K562 (cell line): ENCODE data around the gene SDSL. TPM values are rescaled to one million over a fixed set of nuclear protein-coding genes. Genes with fewer than 3 reads are reported as not detected.
A peak's percentile ranks its signal among the peaks of the same experiment; 100 is the strongest.

Source experiments
- ATAC-seq: fragments of 200-7000 bp; cut with Tn5 transposase; 3 replicates; pipeline ENCODE4 v1.9.1; 2020; ENCODE audit warnings: moderate library complexity
- BruUV-seq: library from RNA; stranded (reverse); fragments of 400-500 nt; replicated peaks from 2 replicates; lab custom pipeline; 2021; lab: Mats Ljungman, UMichigan
- CTCF ChIA-PET: fragments of 300-600 bp; formaldehyde crosslinking; extraction: SDS; loops from one replicate; lab custom pipeline; 2021; ENCODE audit warnings: low intra/inter-chr PET ratio; lab: Yijun Ruan, JAX
- POLR2A ChIA-PET: fragments of 300-600, 350-650 bp; sonication (Branson Sonifier 250); formaldehyde crosslinking; extraction: SDS; loops from one replicate; lab custom pipeline; 2021; ENCODE audit warnings: antibody characterized with exemption, inconsistent platforms; lab: Yijun Ruan, JAX
- DNase-seq, 4 experiments: peaks; one replicate each; pipeline versions ENCODE4 v3.0.0 to v3.0.0-alpha.2; 2011 to 2018; ENCODE audit warnings: low spot score in 3 of 4, mixed read lengths in 3 of 4; ENCODE audit errors: extremely low read depth in 1 of 4
- FAIRE-seq: peaks from 2 replicates; lab custom pipeline; 2011; peaks lifted over from hg19 to GRCh38; lab: Jason Lieb, UNC
- H2AFZ ChIP-seq: 2 replicates; pipeline ENCODE4 v1.6.0; 2011; ENCODE audit warnings: low read depth, low read length, control low read depth, inconsistent platforms
- H3K27ac ChIP-seq: fragments of 200-600 bp; 3 replicates; pipeline ENCODE4 v1.8.0; 2011; ENCODE audit warnings: low read depth, mild to moderate bottlenecking, control low read depth, inconsistent platforms, low read length, moderate library complexity, mixed read lengths; ENCODE audit errors: extremely low read depth
- H3K27me3 ChIP-seq, 2 experiments: fragments of 300-600 bp in 1 of 2; 2 replicates in 1 of 2; 3 replicates in 1 of 2; pipeline versions ENCODE4 v1.6.0 to v1.8.0; 2011; ENCODE audit warnings: inconsistent platforms in 2 of 2, low read length in 2 of 2, mild to moderate bottlenecking in 1 of 2, mixed read lengths in 1 of 2, moderate library complexity in 1 of 2; ENCODE audit not compliant: control insufficient read depth in 2 of 2, insufficient read depth in 2 of 2
- H3K36me3 ChIP-seq: fragments of 300-600 bp; 3 replicates; pipeline ENCODE4 v1.8.0; 2011; ENCODE audit warnings: mild to moderate bottlenecking, low read length, inconsistent platforms; ENCODE audit not compliant: control insufficient read depth, insufficient read depth
- H3K4me1 ChIP-seq, 2 experiments: fragments of 200-600 bp in 1 of 2; replicated peaks in 1 of 2; 2 replicates in 1 of 2; 3 replicates in 1 of 2; pipeline versions ENCODE4 v1.5.1 to v1.8.0; 2011; ENCODE audit warnings: inconsistent platforms in 2 of 2, low read length in 2 of 2, mild to moderate bottlenecking in 1 of 2, mixed read lengths in 1 of 2, moderate library complexity in 1 of 2; ENCODE audit not compliant: control insufficient read depth in 2 of 2, insufficient read depth in 2 of 2
- H3K4me2 ChIP-seq: 2 replicates; pipeline ENCODE4 v1.6.1; 2011; ENCODE audit warnings: low read length, control low read depth, inconsistent platforms, mixed read lengths; ENCODE audit not compliant: insufficient read depth
- H3K4me3 ChIP-seq: fragments of 200-600 bp; sonication (generic), shearing (Covaris generic); 2 replicates; pipeline ENCODE4 v1.5.1; 2016; ENCODE audit warnings: control low read depth, inconsistent platforms
- H3K79me2 ChIP-seq: fragments of 200-600 bp; 3 replicates; pipeline ENCODE4 v1.8.0; 2011; ENCODE audit warnings: low read length, inconsistent platforms; ENCODE audit not compliant: control insufficient read depth, insufficient read depth
- H3K9ac ChIP-seq, 2 experiments: 2 replicates each; pipeline versions ENCODE4 v1.6.0 to v1.6.1; 2011; ENCODE audit warnings: low read depth in 2 of 2, low read length in 2 of 2, control low read depth in 1 of 2, inconsistent platforms in 1 of 2, mild to moderate bottlenecking in 1 of 2, mixed read lengths in 1 of 2; ENCODE audit not compliant: insufficient read depth in 1 of 2
- H3K9me1 ChIP-seq: one replicate; pipeline ENCODE4 v1.6.0; 2011; ENCODE audit warnings: inconsistent platforms, mild to moderate bottlenecking, low read length, moderate library complexity; ENCODE audit not compliant: control insufficient read depth, insufficient read depth
- H3K9me3 ChIP-seq: replicated peaks from 2 replicates; pipeline ENCODE4 v1.5.1; 2011; ENCODE audit warnings: low read depth, low read length, inconsistent platforms; ENCODE audit not compliant: control insufficient read depth, insufficient read depth
- H4K20me1 ChIP-seq: replicated peaks from 2 replicates; pipeline ENCODE4 v1.6.1; 2011; ENCODE audit warnings: low read length, inconsistent platforms, mixed read lengths; ENCODE audit not compliant: control insufficient read depth, insufficient read depth
- CREB1 ChIP-seq, 2 experiments: sonication (generic) in 1 of 2; formaldehyde crosslinking in 1 of 2; IDR thresholded peaks; 2 replicates each; pipeline versions ENCODE4 v1.6.1 to v1.8.0; 2012 to 2022; ENCODE audit warnings: inconsistent platforms in 1 of 2, mild to moderate bottlenecking in 1 of 2, missing genetic modification reagents in 1 of 2, moderate library complexity in 1 of 2
- DMBX1 ChIP-seq: fragments of 250-450 bp; sonication (Bioruptor Pico); IDR thresholded peaks from 2 replicates; pipeline ENCODE4 v1.8.0; 2022; ENCODE audit warnings: inconsistent platforms, mild to moderate bottlenecking, moderate library complexity, borderline replicate concordance
- FOXM1 ChIP-seq, 2 experiments: fragments of 450-650 bp in 1 of 2; sonication (generic) in 1 of 2; formaldehyde crosslinking in 1 of 2; IDR thresholded peaks; 2 replicates each; pipeline versions ENCODE4 v1.6.1 to v1.9.0; 2017 to 2022; ENCODE audit warnings: low read depth in 2 of 2, mild to moderate bottlenecking in 2 of 2, missing genetic modification reagents in 1 of 2, moderate library complexity in 1 of 2
- LARP7 ChIP-seq: fragments of 450-650 bp; IDR thresholded peaks from 2 replicates; pipeline ENCODE4 v1.6.1; 2016
- MAZ ChIP-seq, 2 experiments: fragments of 450-650 bp in 1 of 2; sonication (generic) in 1 of 2; formaldehyde crosslinking; IDR thresholded peaks in 1 of 2; conservative IDR thresholded peaks in 1 of 2; 2 replicates each; pipeline versions ENCODE4 v1.4.0 to v1.5.0; 2020; ENCODE audit warnings: mild to moderate bottlenecking in 1 of 2, missing genetic modification reagents in 1 of 2
- POLR2H ChIP-seq: IDR thresholded peaks from 2 replicates; pipeline ENCODE4 v1.6.1; 2016; ENCODE audit warnings: missing genetic modification characterization, low read depth, mild to moderate bottlenecking, control low read depth, missing compliant biosample characterization, moderate library complexity
- TGIF2 ChIP-seq: sonication (generic); formaldehyde crosslinking; IDR thresholded peaks from 2 replicates; pipeline ENCODE4 v1.8.1; 2022; ENCODE audit warnings: mild to moderate bottlenecking, missing genetic modification reagents, moderate library complexity
- ZNF253 ChIP-seq: fragments of 250-450 bp; sonication (Bioruptor Pico); conservative IDR thresholded peaks from 2 replicates; pipeline ENCODE4 v1.6.1; 2021; ENCODE audit warnings: mild to moderate bottlenecking
- ZNF668 ChIP-seq: fragments of 250-450 bp; sonication (Bioruptor Pico); IDR thresholded peaks from 2 replicates; pipeline ENCODE4 v1.8.0; 2022; ENCODE audit warnings: mild to moderate bottlenecking, inconsistent platforms
- WGBS: fragments of 100-300 bp; shearing (Covaris generic); methylation state at CpG from one replicate; pipeline ENCODE4 v1.1.6; 2016; ENCODE audit warnings: low coverage, mixed read lengths; ENCODE audit not compliant: insufficient coverage; ENCODE audit errors: missing lambda C conversion rate; 5-methylcytosine and 5-hydroxymethylcytosine counted together
- in situ Hi-C: fragments of 300-500 bp; cut with MboI; formaldehyde crosslinking; loops from 4 replicates; pipeline ENCODE4 v1.15.0; 2018; ENCODE audit warnings: inconsistent platforms, mixed read lengths
- intact Hi-C: fragments of 100-400 bp; cut with micrococcal nuclease; formaldehyde crosslinking; loops from 2 replicates; pipeline ENCODE4 v1.14.2; 2022
- polyA plus RNA-seq, 8 experiments: library from polyadenylated mRNA; depleted of rRNA in 4 of 8; stranded (reverse) in 5 of 8; unstranded in 3 of 8; fragments of >200 nt; fragmentation: Nextera tagmentation in 2 of 8; fragmentation: Illumina TruSeq in 1 of 8; extraction: Ambion mirVana in 2 of 8; extraction: Trizol in 1 of 8; gene quantifications; 2 replicates each; pipeline versions ENCODE4 v1.2.1 to v1.2.3, GENCODE V29; 2011 to 2014; ENCODE audit warnings: inconsistent platforms in 1 of 8, missing spikeins in 1 of 8
- total RNA-seq, 7 experiments: library from RNA; depleted of rRNA in 6 of 7; stranded (reverse); fragments of >200 nt in 6 of 7; fragmentation: Illumina TruSeq in 2 of 7; extraction: Trizol in 2 of 7; gene quantifications; 2 replicates each; pipeline versions ENCODE4 v1.2.1 to v1.2.3, GENCODE V29; 2011 to 2021; ENCODE audit warnings: low replicate concordance in 1 of 7
- TF ChIP-seq, protein P1 (sequence below): sonication (generic); formaldehyde crosslinking; IDR thresholded peaks from 2 replicates; pipeline ENCODE4 v1.8.0; 2022; ENCODE audit warnings: missing genetic modification reagents, mild to moderate bottlenecking, moderate library complexity, borderline replicate concordance

The SDSL gene
- total and polyA plus RNA-seq, 9 of the 15 experiments (the other 6 are each of a cell fraction or from before 2014, with no cell fraction given): 0.31 to 11.0 (median 7.4) TPM

DNA sequence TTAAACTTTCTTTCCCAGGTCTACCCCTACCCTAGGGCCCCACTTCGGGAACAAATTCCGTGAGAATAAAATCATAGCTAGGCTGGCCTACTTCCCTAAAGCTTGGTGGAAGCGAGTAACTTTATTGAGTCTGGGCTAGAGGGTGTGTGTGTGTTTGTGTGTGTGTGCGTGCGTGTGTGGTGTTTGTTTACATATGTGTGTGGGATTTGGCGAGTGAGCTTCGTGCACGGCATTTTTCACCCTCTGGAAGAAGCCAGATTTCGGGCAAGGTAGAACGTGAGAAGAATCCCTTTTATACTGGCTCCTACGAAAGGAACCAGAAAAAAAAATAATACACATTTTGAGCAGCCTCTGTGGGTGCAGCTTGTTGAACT is 57.0 kb downstream of the SDSL start:
- no peak overlapping the region for H2AFZ ChIP-seq
- no peak for ATAC-seq
- peaks cover 0 to 8% of the 10 kb centered on the region in 2 experiments; a peak in 2 of 5 replicates for H3K4me1 ChIP-seq
- H3K9ac ChIP-seq: no peak overlapping the region
- intact Hi-C loops (no loop called here), in situ Hi-C loops (no loop called here)
- no peak overlapping the region for H3K4me2 ChIP-seq
- H4K20me1 ChIP-seq: peaks cover 4% of the 10 kb centered on the region; the same call in 1 of the 2 replicates
- H3K79me2 ChIP-seq: no peaks in the 10 kb centered on the region
- H3K9me3 ChIP-seq: no peaks in the 10 kb centered on the region
- FAIRE-seq: no peak
- ChIA-PET POLR2A (interaction anchor here (0.7 kb wide), 1 partner anchor 9 kb away, joined by 3 read pairs; no protein-coding TSS in a partner anchor), CTCF (no interaction called here)
- H3K36me3 ChIP-seq: no peaks in the 10 kb centered on the region
- H3K27me3 ChIP-seq: peaks cover 30 to 49% of the 10 kb centered on the region in 2 experiments; a peak in 4 of 5 replicates
- no peak overlapping the region for H3K27ac ChIP-seq
- no peak for DNase-seq
- no peak for TF ChIP-seq LARP7
- no peak for TF ChIP-seq TGIF2 (CRISPR knock-in tag)
- no peak for TF ChIP-seq DMBX1
- no peak for TF ChIP-seq ZNF253
- BruUV-seq: no TSS peak
- 2% methylated on average over 11 of the region's 11 CpGs for WGBS
- H3K9me1 ChIP-seq: no peaks in the 10 kb centered on the region
- H3K4me3 ChIP-seq: no peak overlapping the region

GRCh38 chr12:113479590-113480335 is 57.6 kb downstream of the SDSL start:
- H3K36me3 ChIP-seq: no peaks in the 10 kb centered on the region
- peak; percentile 71 to 83 (median 78) for DNase-seq
- H3K27ac ChIP-seq: no peak overlapping the region
- H3K9me1 ChIP-seq: no peaks in the 10 kb centered on the region
- BruUV-seq: no TSS peak
- FAIRE-seq: peak; percentile 56
- intact Hi-C loops (no loop called here), in situ Hi-C loops (no loop called here)
- POLR2A ChIA-PET: interaction anchor here (0.6 to 0.7 kb wide), 2 partner anchors 8 to 878 kb away, joined by 3 read pairs; no protein-coding TSS in a partner anchor
- ATAC-seq: peak; percentile 84
- H3K79me2 ChIP-seq: no peaks in the 10 kb centered on the region
- CTCF ChIA-PET: no interaction called here
- H2AFZ ChIP-seq: no peak overlapping the region
- H4K20me1 ChIP-seq: peaks cover 4% of the 10 kb centered on the region; the same call in 1 of the 2 replicates
- H3K9ac ChIP-seq: no peak overlapping the region
- 11% methylated on average over 57 of the region's 61 CpGs for WGBS
- H3K4me3 ChIP-seq: no peak overlapping the region
- peaks cover 0 to 8% of the 10 kb centered on the region in 2 experiments; a peak in 2 of 5 replicates for H3K4me1 ChIP-seq
- no peaks in the 10 kb centered on the region for H3K9me3 ChIP-seq
- peaks cover 24 to 43% of the 10 kb centered on the region in 2 experiments; a peak in 4 of 5 replicates for H3K27me3 ChIP-seq
- H3K4me2 ChIP-seq: no peak overlapping the region
- TF ChIP-seq CREB1 (IDR thresholded peaks at IDR 0.05) (no peak), CREB1 (CRISPR knock-in tag; IDR thresholded peaks at IDR 0.05) (0 out of 2 replicates have a peak, but pooled peaks have one; percentile 30), MAZ (CRISPR knock-in tag; conservative IDR thresholded peaks at IDR 0.05 in 1 of 2, IDR thresholded peaks at IDR 0.05 in 1 of 2) (0 out of 4 replicates have a peak, but pooled peaks of 1 of the 2 experiments have one; percentile 21), FOXM1 (IDR thresholded peaks at IDR 0.05; ENCODE audit: low read depth) (no peak), FOXM1 (CRISPR knock-in tag; IDR thresholded peaks at IDR 0.05; ENCODE audit: low read depth) (no peak), ZNF668 (CRISPR knock-in tag) (no peak), POLR2H (no peak)
- TF ChIP-seq, protein P1, sequence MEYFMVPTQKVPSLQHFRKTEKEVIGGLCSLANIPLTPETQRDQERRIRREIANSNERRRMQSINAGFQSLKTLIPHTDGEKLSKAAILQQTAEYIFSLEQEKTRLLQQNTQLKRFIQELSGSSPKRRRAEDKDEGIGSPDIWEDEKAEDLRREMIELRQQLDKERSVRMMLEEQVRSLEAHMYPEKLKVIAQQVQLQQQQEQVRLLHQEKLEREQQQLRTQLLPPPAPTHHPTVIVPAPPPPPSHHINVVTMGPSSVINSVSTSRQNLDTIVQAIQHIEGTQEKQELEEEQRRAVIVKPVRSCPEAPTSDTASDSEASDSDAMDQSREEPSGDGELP: peak; percentile 41; the same call in 1 of the 2 replicates
